ENCODE measurements around the gene ELOF1.
"Not testable (repeated sequence)": the region's sequence is repeated elsewhere in the genome, so short reads cannot be mapped to it uniquely, and the experiment has no call there.

ELOF1 gene

GRCh38 chr19:11558881-11559828 lies at the start of gene ELOF1:
Gene ELOF1 (minus strand): TSS chr19:11559230. CDS start chr19:11554347, 4,883 bp downstream.
- DNase-seq: peak; percentile 86 to 99 (median 96)

GRCh38 chr19:11606484-11606883 lies 47.5 kb upstream of the ELOF1 start:
- DNase-seq: no peak

DNA sequence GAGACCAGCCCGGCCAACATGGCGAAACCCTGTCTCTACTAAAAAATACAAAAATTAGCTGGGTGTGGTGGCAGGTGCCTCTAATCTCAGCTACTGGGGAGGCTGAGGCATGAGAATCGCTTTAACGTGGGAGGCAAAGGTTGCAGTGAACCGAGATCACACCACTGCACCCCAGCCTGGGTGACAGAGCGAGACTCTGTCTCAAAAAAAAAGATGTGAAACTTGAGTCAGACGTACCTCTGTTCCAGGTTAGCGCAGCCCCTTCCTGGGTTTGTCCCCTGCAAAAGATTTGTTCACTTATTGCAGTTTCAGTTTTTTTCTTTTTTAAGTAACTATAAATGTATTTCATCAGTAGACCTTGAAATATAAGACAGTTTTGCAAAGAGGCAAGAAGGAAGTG lies 40.7 kb upstream of the ELOF1 start:
- DNase-seq: not testable (repeated sequence)

DNA sequence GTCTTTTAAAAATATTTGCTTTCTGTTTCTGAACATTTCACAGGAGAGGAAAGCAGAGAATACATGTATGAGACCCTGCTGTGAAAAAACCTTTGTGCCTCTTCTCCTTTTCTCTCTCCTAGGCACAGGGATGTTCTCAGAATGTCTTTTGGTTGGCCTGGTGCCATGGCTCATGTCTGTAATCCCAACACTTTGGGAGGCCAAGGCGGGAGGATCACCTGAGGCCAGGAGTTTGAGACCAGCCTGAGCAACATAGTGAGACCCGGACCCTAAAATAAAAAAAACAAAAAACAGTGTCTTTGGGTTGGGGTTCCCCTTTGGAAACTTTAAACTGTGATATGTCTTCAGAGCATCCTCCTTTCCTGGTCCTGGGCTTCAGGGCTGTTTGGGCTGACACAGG lies 39.7 kb upstream of the ELOF1 start:
- DNase-seq: no peak

GRCh38 chr19:11598103-11598483 lies 39.1 kb upstream of the ELOF1 start:
- no peak for DNase-seq

DNA sequence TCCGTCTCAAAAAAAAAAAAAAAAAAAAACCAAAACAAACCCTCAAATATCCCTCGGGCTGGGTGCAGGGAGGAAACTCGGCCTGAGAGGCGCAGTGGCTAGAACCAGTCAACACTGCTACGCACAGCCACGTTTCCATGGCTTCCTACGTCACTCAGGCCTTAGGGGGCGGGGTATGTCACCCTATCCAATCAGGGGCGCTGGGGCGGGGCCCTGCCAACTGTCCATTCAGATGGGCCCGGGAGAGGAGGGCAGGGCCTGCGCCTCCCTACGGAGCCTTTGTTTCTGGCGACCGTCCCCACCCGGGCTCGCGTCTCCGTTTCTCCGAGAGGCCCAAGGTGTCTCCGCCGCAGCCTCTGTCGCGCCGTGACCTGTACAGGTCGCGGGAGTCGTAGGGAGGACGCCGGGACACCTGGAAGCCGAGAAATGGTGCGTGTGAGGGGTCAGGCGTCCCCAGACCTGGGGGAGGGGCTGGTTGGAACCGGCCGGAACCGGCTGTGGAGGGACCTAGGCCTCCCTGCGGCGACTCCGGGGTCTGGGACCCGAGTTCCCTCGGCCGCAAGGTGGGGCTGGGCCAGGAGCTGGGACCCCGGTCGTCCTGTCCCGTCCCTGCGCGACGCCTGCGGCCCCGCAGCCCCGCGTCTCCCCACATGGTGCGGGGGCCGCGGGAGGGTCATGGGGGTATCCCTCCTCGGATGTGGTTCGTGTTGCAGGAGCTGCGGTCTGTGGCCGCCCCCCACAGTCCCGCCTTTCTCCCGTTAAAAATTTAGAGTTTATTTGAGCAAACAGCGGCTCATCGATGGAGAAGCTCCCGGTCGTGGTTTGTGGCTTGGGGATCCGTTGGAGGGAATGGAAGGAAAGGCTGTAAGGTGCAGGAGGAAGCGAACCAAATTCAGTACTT lies 38.4 kb upstream of the ELOF1 start, which contains the start of gene ZNF627:
ZNF627 (plus strand) TSS at position 282 of the 901 bp plus-strand sequence; CDS start at position 427, 145 bp downstream.
- peak; percentile 23 to 99 (median 95) for DNase-seq

GRCh38 chr19:11596156-11596555 lies 37.1 kb upstream of the ELOF1 start:
- no peak for DNase-seq

DNA sequence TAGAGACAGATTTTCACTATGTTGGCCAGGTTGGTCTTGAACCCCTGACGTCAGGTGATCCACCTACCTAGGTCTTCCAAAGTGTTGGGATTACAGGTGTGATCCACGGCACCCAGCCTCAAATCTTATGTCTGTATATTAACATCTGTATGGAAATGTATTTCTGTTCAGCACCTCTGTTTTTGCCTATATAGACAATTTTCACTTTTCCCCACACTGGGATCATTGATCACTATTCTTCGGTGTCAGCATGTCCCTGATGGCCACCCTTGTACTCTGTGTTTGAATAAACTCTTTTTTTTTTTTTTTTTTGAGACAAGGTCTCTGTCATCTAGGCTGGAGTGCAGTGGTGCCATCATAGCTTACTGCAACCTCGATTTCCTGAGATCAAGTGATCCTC lies 35.1 kb upstream of the ELOF1 start:
- DNase-seq: no peak

GRCh38 chr19:11587975-11588631 lies 29.1 kb upstream of the ELOF1 start:
- DNase-seq: no peak

DNA sequence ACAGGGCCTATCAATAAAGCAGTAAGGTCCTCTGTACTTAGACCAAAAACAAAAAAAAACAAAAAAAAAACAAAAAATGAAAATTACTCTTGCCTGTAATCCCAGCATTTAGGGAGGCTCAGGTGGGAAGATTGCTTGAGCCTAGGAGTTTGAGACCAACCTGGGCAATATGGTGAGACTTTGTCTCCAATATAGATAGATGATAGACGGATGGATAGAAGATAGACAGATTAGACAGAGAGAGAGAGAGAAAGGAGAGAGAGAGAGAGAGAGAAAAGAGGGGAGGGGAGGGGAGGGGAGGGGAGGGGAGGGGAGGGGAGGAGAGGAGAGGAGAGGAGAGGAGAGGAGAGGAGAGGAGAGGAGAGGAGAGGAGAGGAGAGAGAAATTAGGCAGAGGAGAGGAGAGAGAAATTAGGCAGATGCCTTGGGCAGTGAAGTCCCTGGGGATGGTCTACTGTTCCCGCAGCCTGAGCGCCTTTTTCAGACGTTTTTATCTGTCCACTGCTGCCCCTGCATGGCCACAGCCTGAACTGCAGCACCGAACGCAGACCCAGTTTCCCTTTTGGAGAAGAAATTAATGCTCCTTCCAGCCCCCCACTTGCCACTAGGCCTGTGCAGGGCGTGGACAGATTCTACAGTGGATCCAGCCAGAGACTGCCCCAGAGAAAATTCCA lies 28.4 kb upstream of the ELOF1 start:
- peak in 51 of 56 donors; percentile 3 to 84 (median 42) for DNase-seq

GRCh38 chr19:11586331-11586730 lies 27.3 kb upstream of the ELOF1 start:
- no peak for DNase-seq

GRCh38 chr19:11581740-11582139 lies 22.7 kb upstream of the ELOF1 start:
- no peak for DNase-seq

DNA sequence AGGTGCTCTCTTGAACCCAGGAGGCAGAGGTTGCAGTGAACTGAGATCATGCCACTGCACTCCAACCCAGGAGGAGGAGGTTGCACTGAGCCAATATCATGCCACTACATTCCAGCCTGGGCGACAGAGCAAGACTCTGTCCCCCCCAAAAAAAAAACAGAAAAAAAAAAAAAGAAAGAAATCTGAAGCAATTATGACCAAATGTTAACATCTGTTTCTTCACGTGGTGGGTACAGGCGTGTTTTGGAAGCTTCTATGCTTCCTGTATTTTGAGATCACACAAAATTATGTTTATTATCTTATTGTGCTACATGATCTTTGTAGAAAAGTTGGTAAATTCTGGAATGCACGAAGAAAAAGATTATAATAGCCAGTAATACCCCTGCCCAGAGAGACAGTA lies 21.1 kb upstream of the ELOF1 start:
- DNase-seq: no peak

GRCh38 chr19:11578258-11579142 lies 19.5 kb upstream of the ELOF1 start:
- peak in 3 of 56 donors; percentile 4 to 10 (median 9) for DNase-seq

DNA sequence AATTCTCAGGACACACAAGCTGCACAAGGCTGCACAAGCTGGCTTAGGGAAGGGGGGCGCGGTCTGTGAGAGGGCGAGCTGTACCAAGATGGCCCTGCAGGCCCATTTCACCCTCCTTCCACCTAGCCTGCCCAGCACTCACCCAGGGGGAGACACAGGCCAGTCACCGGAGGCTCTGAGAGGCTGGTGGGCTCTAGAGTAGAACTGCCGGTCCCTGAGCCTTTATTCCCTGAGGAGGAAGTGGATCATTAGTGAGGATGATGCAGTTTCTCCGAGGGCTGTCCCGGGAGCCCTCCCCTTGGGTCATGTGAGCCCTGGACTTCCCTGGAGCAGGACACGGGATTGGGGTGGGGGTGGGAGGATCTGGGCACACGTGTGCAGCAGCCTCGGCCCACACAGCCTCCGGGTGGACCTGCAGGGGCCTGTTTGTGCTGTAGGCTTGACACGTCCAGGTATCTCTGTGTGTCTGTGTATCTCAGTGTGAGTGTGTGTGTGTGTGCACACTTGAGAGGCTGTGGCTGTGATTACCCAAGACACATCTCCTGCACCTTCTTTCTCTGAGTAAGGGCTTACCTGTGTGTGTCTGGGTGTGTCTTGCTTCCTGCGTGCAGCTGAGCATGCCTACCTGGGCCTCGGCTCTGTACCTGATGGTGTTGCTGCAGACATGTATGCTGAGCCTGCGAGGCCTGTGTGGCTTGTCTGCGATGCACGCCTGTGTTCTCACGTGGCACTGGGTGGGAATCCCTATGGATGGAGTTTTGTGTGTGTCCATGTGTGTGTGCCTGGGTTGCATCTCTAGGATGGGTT lies 18.6 kb upstream of the ELOF1 start, which contains the start of gene ACP5:
ACP5 (minus strand) TSS at position 195 of the 807 bp plus-strand sequence. CDS start 328 bp downstream, outside the sequence.
- no peak for DNase-seq

DNA sequence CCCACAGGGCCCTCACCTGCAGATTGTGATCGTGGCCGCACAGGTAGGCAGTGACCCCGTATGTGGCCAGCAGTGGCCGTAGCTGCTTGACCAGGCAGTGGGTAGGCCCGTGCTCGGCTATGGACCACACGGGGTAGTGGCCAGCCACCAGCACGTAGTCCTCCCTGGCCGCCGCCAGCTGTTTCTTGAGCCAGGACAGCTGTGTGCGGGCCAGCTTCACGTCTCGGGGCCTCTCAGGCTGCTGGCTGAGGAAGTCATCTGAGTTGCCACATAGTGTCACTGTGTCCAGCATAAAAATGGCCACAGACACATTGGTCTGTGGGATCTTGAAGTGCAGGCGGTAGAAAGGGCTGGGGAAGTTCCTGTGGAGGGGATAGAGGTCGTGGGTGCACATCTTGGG lies 17.2 kb upstream of the ELOF1 start:
- no peak for DNase-seq

DNA sequence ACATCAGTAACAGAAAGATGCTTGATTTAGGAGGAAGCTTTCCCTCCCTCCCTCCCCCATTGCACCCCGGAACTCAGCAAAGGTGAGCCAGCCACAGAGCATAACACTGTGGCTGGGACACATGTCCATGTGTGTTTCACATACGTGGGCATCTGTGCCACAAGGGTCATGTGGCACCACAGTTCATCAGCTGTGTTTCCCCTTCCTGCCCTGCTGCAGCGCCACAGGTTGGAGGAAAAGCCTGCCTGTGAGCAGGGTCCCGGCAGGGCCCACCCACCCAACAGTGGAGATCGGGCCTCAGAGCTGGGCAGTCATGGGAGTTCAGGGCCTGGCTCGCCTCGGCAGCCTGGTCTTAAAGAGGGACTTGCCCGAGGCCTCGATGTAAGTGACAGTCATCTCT lies 15.7 kb upstream of the ELOF1 start:
- no peak for DNase-seq

DNA sequence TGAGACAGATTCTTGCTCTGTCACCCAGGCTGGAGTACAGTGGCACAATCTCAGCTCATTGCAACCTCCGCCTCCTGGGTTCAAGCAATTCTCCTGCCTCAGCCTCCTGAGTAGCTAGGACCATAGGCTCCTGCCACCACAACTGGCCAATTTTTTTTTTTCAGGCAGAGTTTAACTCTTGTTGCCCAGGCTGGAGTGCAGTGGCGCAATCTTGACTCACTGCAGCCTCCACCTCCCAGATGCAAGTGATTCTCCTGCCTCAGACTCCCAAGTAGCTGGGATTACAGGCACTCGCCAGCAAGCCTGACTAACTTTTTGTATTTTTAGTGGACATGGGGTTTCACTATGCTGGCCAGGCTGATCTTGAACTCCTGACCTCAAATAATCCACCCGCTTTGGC lies 14.7 kb upstream of the ELOF1 start:
- not testable (repeated sequence) for DNase-seq

- not testable (repeated sequence) for DNase-seq
These were observed 14.3 kb upstream of the ELOF1 start for GRCh38 chr19:11573354-11573753.

Data from amygdala (tissue), 56 donors.